K562 (cell line): ENCODE data around the gene ALDOB. TPM values are rescaled to one million over a fixed set of nuclear protein-coding genes. Genes with fewer than 3 reads are reported as not detected.

Experiments used
- CBX1 ChIP-seq: sonication (generic); IDR thresholded peaks from 2 replicates; pipeline ENCODE4 v1.6.1; 2016; ENCODE audit warnings: antibody characterized with exemption, low read depth, mild to moderate bottlenecking
- CREM ChIP-seq: IDR thresholded peaks from 2 replicates; pipeline ENCODE4 v1.6.1; 2014; ENCODE audit warnings: antibody characterized with exemption, low read depth
- ELF2 ChIP-seq: fragments of 250-450 bp; sonication (Bioruptor Pico); IDR thresholded peaks from 2 replicates; pipeline ENCODE4 v1.5.0; 2021; ENCODE audit warnings: mild to moderate bottlenecking
- LARP7 ChIP-seq: fragments of 450-650 bp; IDR thresholded peaks from 2 replicates; pipeline ENCODE4 v1.6.1; 2016
- MCM7 ChIP-seq, 2 experiments: fragments of 450-650 bp; IDR thresholded peaks; 2 replicates each; pipeline ENCODE4 v1.6.1; 2016 to 2018
- MXD1 ChIP-seq: fragments of 250-450 bp; sonication (Bioruptor Pico); IDR thresholded peaks from 2 replicates; pipeline ENCODE4 v1.8.0; 2021; ENCODE audit warnings: borderline replicate concordance, mild to moderate bottlenecking, moderate library complexity; ENCODE audit not compliant: poor library complexity, severe bottlenecking
- NUFIP1 ChIP-seq: fragments of 450-650 bp; IDR thresholded peaks from 2 replicates; pipeline ENCODE4 v1.6.1; 2018; ENCODE audit not compliant: partially characterized antibody
- RAD21 ChIP-seq, 2 experiments: fragments of 250-450 bp in 1 of 2; fragments of 450-650 bp in 1 of 2; sonication (Bioruptor Pico) in 1 of 2; formaldehyde crosslinking in 1 of 2; IDR thresholded peaks in 1 of 2; conservative IDR thresholded peaks in 1 of 2; 2 replicates each; pipeline versions ENCODE4 v1.4.0 to v1.8.0; 2020 to 2022; ENCODE audit warnings: mild to moderate bottlenecking in 2 of 2, moderate library complexity in 1 of 2
- SNRNP70 ChIP-seq: fragments of 200-400 bp; formaldehyde crosslinking; optimal IDR thresholded peaks from 2 replicates; pipeline ENCODE3; 2017; ENCODE audit warnings: low read depth, low read length
- SPI1 ChIP-seq: IDR thresholded peaks from 2 replicates; pipeline ENCODE4 v1.6.1; 2011; ENCODE audit warnings: low read depth, low read length, control low read depth, borderline replicate concordance
- ZNF3 ChIP-seq: fragments of 250-450 bp; sonication (Bioruptor Pico); IDR thresholded peaks from 2 replicates; pipeline ENCODE4 v1.5.0; 2021; ENCODE audit warnings: mild to moderate bottlenecking, moderate library complexity
- ZNF77 ChIP-seq: fragments of 250-450 bp; sonication (Bioruptor Pico); IDR thresholded peaks from 2 replicates; pipeline ENCODE4 v1.5.0; 2020
- polyA plus RNA-seq, 8 experiments: library from polyadenylated mRNA; depleted of rRNA in 4 of 8; stranded (reverse) in 5 of 8; unstranded in 3 of 8; fragments of >200 nt; fragmentation: Nextera tagmentation in 2 of 8; fragmentation: Illumina TruSeq in 1 of 8; extraction: Ambion mirVana in 2 of 8; extraction: Trizol in 1 of 8; gene quantifications; 2 replicates each; pipeline versions ENCODE4 v1.2.1 to v1.2.3, GENCODE V29; 2011 to 2014; ENCODE audit warnings: inconsistent platforms in 1 of 8, missing spikeins in 1 of 8
- total RNA-seq, 7 experiments: library from RNA; depleted of rRNA in 6 of 7; stranded (reverse); fragments of >200 nt in 6 of 7; fragmentation: Illumina TruSeq in 2 of 7; extraction: Trizol in 2 of 7; gene quantifications; 2 replicates each; pipeline versions ENCODE4 v1.2.1 to v1.2.3, GENCODE V29; 2011 to 2021; ENCODE audit warnings: low replicate concordance in 1 of 7
- TF ChIP-seq, protein P1 (sequence below): fragments of 200-600 bp; sonication (generic); IDR thresholded peaks from one replicate; pipeline ENCODE4 v1.6.1; 2012; ENCODE audit warnings: mild to moderate bottlenecking, low read depth, low read length, inconsistent platforms
- TF ChIP-seq, protein P2 (sequence below), 2 experiments: fragments of 450-650 bp; conservative IDR thresholded peaks; 2 replicates each; pipeline ENCODE4 v1.6.1; 2017; ENCODE audit warnings: mild to moderate bottlenecking in 2 of 2, moderate library complexity in 2 of 2

Gene ALDOB
- total and polyA plus RNA-seq, 9 of the 15 experiments (the other 6 are each of a cell fraction or from before 2014, with no cell fraction given): 0.80 TPM; not detected in 8

- TF ChIP-seq, protein P1, sequence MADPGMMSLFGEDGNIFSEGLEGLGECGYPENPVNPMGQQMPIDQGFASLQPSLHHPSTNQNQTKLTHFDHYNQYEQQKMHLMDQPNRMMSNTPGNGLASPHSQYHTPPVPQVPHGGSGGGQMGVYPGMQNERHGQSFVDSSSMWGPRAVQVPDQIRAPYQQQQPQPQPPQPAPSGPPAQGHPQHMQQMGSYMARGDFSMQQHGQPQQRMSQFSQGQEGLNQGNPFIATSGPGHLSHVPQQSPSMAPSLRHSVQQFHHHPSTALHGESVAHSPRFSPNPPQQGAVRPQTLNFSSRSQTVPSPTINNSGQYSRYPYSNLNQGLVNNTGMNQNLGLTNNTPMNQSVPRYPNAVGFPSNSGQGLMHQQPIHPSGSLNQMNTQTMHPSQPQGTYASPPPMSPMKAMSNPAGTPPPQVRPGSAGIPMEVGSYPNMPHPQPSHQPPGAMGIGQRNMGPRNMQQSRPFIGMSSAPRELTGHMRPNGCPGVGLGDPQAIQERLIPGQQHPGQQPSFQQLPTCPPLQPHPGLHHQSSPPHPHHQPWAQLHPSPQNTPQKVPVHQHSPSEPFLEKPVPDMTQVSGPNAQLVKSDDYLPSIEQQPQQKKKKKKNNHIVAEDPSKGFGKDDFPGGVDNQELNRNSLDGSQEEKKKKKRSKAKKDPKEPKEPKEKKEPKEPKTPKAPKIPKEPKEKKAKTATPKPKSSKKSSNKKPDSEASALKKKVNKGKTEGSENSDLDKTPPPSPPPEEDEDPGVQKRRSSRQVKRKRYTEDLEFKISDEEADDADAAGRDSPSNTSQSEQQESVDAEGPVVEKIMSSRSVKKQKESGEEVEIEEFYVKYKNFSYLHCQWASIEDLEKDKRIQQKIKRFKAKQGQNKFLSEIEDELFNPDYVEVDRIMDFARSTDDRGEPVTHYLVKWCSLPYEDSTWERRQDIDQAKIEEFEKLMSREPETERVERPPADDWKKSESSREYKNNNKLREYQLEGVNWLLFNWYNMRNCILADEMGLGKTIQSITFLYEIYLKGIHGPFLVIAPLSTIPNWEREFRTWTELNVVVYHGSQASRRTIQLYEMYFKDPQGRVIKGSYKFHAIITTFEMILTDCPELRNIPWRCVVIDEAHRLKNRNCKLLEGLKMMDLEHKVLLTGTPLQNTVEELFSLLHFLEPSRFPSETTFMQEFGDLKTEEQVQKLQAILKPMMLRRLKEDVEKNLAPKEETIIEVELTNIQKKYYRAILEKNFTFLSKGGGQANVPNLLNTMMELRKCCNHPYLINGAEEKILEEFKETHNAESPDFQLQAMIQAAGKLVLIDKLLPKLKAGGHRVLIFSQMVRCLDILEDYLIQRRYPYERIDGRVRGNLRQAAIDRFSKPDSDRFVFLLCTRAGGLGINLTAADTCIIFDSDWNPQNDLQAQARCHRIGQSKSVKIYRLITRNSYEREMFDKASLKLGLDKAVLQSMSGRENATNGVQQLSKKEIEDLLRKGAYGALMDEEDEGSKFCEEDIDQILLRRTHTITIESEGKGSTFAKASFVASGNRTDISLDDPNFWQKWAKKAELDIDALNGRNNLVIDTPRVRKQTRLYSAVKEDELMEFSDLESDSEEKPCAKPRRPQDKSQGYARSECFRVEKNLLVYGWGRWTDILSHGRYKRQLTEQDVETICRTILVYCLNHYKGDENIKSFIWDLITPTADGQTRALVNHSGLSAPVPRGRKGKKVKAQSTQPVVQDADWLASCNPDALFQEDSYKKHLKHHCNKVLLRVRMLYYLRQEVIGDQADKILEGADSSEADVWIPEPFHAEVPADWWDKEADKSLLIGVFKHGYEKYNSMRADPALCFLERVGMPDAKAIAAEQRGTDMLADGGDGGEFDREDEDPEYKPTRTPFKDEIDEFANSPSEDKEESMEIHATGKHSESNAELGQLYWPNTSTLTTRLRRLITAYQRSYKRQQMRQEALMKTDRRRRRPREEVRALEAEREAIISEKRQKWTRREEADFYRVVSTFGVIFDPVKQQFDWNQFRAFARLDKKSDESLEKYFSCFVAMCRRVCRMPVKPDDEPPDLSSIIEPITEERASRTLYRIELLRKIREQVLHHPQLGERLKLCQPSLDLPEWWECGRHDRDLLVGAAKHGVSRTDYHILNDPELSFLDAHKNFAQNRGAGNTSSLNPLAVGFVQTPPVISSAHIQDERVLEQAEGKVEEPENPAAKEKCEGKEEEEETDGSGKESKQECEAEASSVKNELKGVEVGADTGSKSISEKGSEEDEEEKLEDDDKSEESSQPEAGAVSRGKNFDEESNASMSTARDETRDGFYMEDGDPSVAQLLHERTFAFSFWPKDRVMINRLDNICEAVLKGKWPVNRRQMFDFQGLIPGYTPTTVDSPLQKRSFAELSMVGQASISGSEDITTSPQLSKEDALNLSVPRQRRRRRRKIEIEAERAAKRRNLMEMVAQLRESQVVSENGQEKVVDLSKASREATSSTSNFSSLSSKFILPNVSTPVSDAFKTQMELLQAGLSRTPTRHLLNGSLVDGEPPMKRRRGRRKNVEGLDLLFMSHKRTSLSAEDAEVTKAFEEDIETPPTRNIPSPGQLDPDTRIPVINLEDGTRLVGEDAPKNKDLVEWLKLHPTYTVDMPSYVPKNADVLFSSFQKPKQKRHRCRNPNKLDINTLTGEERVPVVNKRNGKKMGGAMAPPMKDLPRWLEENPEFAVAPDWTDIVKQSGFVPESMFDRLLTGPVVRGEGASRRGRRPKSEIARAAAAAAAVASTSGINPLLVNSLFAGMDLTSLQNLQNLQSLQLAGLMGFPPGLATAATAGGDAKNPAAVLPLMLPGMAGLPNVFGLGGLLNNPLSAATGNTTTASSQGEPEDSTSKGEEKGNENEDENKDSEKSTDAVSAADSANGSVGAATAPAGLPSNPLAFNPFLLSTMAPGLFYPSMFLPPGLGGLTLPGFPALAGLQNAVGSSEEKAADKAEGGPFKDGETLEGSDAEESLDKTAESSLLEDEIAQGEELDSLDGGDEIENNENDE: no peak
- TF ChIP-seq SNRNP70 (no peak), ELF2 (CRISPR knock-in tag) (no peak), MCM7 (IDR thresholded peaks at IDR 0.05) (no peak), LARP7 (no peak), RAD21 (CRISPR knock-in tag; conservative IDR thresholded peaks at IDR 0.05 in 1 of 2, IDR thresholded peaks at IDR 0.05 in 1 of 2) (no peak), ZNF3 (CRISPR knock-in tag) (no peak), NUFIP1 (no peak), ZNF77 (CRISPR knock-in tag) (no peak), CREM (peak; percentile 95), MXD1 (no peak), CBX1 (no peak), SPI1 (peak; percentile 58; the same call in 1 of the 2 replicates)
- TF ChIP-seq, protein P2, sequence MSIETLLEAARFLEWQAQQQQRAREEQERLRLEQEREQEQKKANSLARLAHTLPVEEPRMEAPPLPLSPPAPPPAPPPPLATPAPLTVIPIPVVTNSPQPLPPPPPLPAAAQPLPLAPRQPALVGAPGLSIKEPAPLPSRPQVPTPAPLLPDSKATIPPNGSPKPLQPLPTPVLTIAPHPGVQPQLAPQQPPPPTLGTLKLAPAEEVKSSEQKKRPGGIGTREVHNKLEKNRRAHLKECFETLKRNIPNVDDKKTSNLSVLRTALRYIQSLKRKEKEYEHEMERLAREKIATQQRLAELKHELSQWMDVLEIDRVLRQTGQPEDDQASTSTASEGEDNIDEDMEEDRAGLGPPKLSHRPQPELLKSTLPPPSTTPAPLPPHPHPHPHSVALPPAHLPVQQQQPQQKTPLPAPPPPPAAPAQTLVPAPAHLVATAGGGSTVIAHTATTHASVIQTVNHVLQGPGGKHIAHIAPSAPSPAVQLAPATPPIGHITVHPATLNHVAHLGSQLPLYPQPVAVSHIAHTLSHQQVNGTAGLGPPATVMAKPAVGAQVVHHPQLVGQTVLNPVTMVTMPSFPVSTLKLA (conservative IDR thresholded peaks at IDR 0.05): peak in 1 of 2 experiments; percentile 76; a peak in 3 of 4 replicates
These were observed 37.3 kb downstream of the ALDOB start, which contains the start of the genes MRPL50 and ZNF189 (continued) for GRCh38 chr9:101398068-101398929.
